BJ (cell line): ENCODE results near the gene TMC3. TPM values are rescaled to one million over a fixed set of nuclear protein-coding genes. Genes with fewer than 3 reads are reported as not detected.

Experiments
- CTCF ChIA-PET: fragments of 350-600 bp; formaldehyde crosslinking; extraction: SDS; loops from one replicate; lab custom pipeline; 2021; ENCODE audit warnings: antibody characterized with exemption, inconsistent platforms; lab: Yijun Ruan, JAX
- POLR2A ChIA-PET: fragments of 300-600 bp; sonication (Branson Sonifier 250); formaldehyde crosslinking; extraction: SDS; loops from one replicate; lab custom pipeline; 2021; ENCODE audit warnings: antibody characterized with exemption; lab: Charles Lee
- DNase-seq: peaks from one replicate; pipeline ENCODE4 v3.0.0-alpha.2; 2011; ENCODE audit warnings: low read depth
- H3K27me3 ChIP-seq: 2 replicates; pipeline ENCODE4 v1.6.0; 2011; ENCODE audit warnings: low read length; ENCODE audit not compliant: control insufficient read depth, insufficient read depth
- H3K36me3 ChIP-seq: 2 replicates; pipeline ENCODE4 v1.5.1; 2011; ENCODE audit warnings: low read length; ENCODE audit not compliant: control insufficient read depth, insufficient read depth
- H3K4me3 ChIP-seq: 2 replicates; pipeline ENCODE4 v1.5.1; 2011; ENCODE audit warnings: low read depth, mild to moderate bottlenecking, control low read depth, low read length
- CTCF ChIP-seq: IDR thresholded peaks from 2 replicates; pipeline ENCODE4 v1.5.1; 2011; ENCODE audit warnings: low read depth, mild to moderate bottlenecking, control low read depth, inconsistent platforms, low read length, moderate library complexity; ENCODE audit not compliant: insufficient read depth
- polyA plus RNA-seq: library from polyadenylated mRNA; depleted of rRNA; stranded (reverse); fragments of >200 nt; gene quantifications from 2 replicates; pipeline ENCODE4 v1.2.3, GENCODE V29; 2011

TMC3 gene
- polyA plus RNA-seq, 1 experiment: not detected

- no peaks in the 10 kb centered on the region; the same call in none of the 2 replicates for H3K27me3 ChIP-seq
- no peak overlapping the region for H3K4me3 ChIP-seq
- H3K36me3 ChIP-seq: no peaks in the 10 kb centered on the region
- ChIA-PET CTCF (no interaction called here), POLR2A (no interaction called here)
- TF ChIP-seq CTCF: no peak
- DNase-seq: no peak
These were observed 71.3 kb downstream of the TMC3 start for GRCh38 chr15:81302701-81303109.

- Histone ChIP-seq H3K36me3 (no peaks in the 10 kb centered on the region), H3K4me3 (no peak overlapping the region), H3K27me3 (no peaks in the 10 kb centered on the region; the same call in none of the 2 replicates)
- CTCF ChIA-PET: interaction anchor here (0.6 to 1.3 kb wide), 5 partner anchors 14 to 99 kb away, joined by 3 to 6 read pairs (median 3); no protein-coding TSS in a partner anchor
- POLR2A ChIA-PET: interaction anchor here (0.6 kb wide), 1 partner anchor 157 kb away, joined by 4 read pairs; no protein-coding TSS in a partner anchor
- no peak for DNase-seq
- no peak for TF ChIP-seq CTCF
These were observed 72.1 kb downstream of the TMC3 start for GRCh38 chr15:81301815-81302399.

- TF ChIP-seq CTCF: no peak
- DNase-seq: no peak
- no peak overlapping the region for H3K4me3 ChIP-seq
- CTCF ChIA-PET: interaction anchor here (0.6 to 1.3 kb wide), 6 partner anchors 14 to 99 kb away, joined by 3 to 6 read pairs (median 3); no protein-coding TSS in a partner anchor
- POLR2A ChIA-PET: interaction anchor here (0.6 kb wide), 1 partner anchor 156 kb away, joined by 4 read pairs; no protein-coding TSS in a partner anchor
- no peaks in the 10 kb centered on the region; the same call in none of the 2 replicates for H3K27me3 ChIP-seq
- no peaks in the 10 kb centered on the region for H3K36me3 ChIP-seq
These were observed 72.6 kb downstream of the TMC3 start for GRCh38 chr15:81301385-81301784.

- ChIA-PET CTCF (interaction anchor here (1.4 to 1.6 kb wide), 2 partner anchors 27 to 33 kb away, joined by 3 to 4 read pairs; no protein-coding TSS in a partner anchor), POLR2A (no interaction called here)
- no peak overlapping the region for H3K4me3 ChIP-seq
- no peaks in the 10 kb centered on the region; the same call in none of the 2 replicates for H3K27me3 ChIP-seq
- H3K36me3 ChIP-seq: no peaks in the 10 kb centered on the region
- DNase-seq: no peak
- no peak for TF ChIP-seq CTCF
These were observed 74.3 kb downstream of the TMC3 start for GRCh38 chr15:81299630-81300273.

GRCh38 chr15:81299156-81299555 is 74.9 kb downstream of the TMC3 start:
- POLR2A ChIA-PET: no interaction called here
- H3K27me3 ChIP-seq: no peaks in the 10 kb centered on the region; the same call in none of the 2 replicates
- H3K4me3 ChIP-seq: no peak overlapping the region
- TF ChIP-seq CTCF: no peak
- no peaks in the 10 kb centered on the region for H3K36me3 ChIP-seq
- CTCF ChIA-PET: interaction anchor here (1.4 to 1.6 kb wide), 2 partner anchors 27 to 33 kb away, joined by 3 to 4 read pairs; no protein-coding TSS in a partner anchor
- DNase-seq: no peak
